Parathyroid adenoma (tissue), 2 donors: ENCODE data around the gene CARD9.

Experiments used
- H2AFZ ChIP-seq: fragments of 300-600 bp; sonication (generic); one replicate; pipeline ENCODE4 v1.7.0; 2017; ENCODE audit warnings: antibody characterized with exemption, mild to moderate bottlenecking
- H3K27ac ChIP-seq: fragments of 300-600 bp; sonication (generic); one replicate; pipeline ENCODE4 v1.7.0; 2017
- H3K27me3 ChIP-seq: fragments of 300-600 bp; sonication (generic); one replicate; pipeline ENCODE4 v1.7.0; 2017; ENCODE audit warnings: low read length; ENCODE audit not compliant: control insufficient read depth, insufficient read depth
- H3K36me3 ChIP-seq: fragments of 300-600 bp; sonication (generic); one replicate; pipeline ENCODE4 v1.7.0; 2017; ENCODE audit warnings: low read length; ENCODE audit not compliant: control insufficient read depth, insufficient read depth
- H3K4me1 ChIP-seq: fragments of 300-600 bp; sonication (generic); one replicate; pipeline ENCODE4 v1.7.0; 2017; ENCODE audit warnings: control low read depth
- H3K4me2 ChIP-seq: fragments of 300-600 bp; sonication (generic); one replicate; pipeline ENCODE4 v1.7.0; 2017; ENCODE audit warnings: low read length
- H3K4me3 ChIP-seq: fragments of 300-600 bp; sonication (generic); one replicate; pipeline ENCODE4 v1.7.0; 2017; ENCODE audit warnings: low read depth, low read length
- H3K79me2 ChIP-seq: fragments of 300-600 bp; sonication (generic); one replicate; pipeline ENCODE4 v1.7.0; 2017; ENCODE audit warnings: control low read depth
- H3K9ac ChIP-seq: fragments of 300-600 bp; sonication (generic); one replicate; pipeline ENCODE4 v1.7.0; 2017; ENCODE audit warnings: mild to moderate bottlenecking
- H3K9me3 ChIP-seq: fragments of 300-600 bp; sonication (generic); one replicate; pipeline ENCODE4 v1.7.0; 2017; ENCODE audit warnings: low read length; ENCODE audit not compliant: control insufficient read depth
- CTCF ChIP-seq: fragments of 300-600 bp; sonication (generic); IDR thresholded peaks from one replicate; pipeline ENCODE4 v1.7.0; 2017; ENCODE audit warnings: antibody characterized with exemption, mild to moderate bottlenecking
- donor health status: primary hyperparathyroidism.

The CARD9 gene

GRCh38 chr9:136370687-136371532 is 2.6 kb downstream of the CARD9 start:
- no peaks in the 10 kb centered on the region for H3K27me3 ChIP-seq
- no peak overlapping the region for H3K4me3 ChIP-seq
- H3K9ac ChIP-seq = no peak overlapping the region
- H3K9me3 ChIP-seq = no peaks in the 10 kb centered on the region
- H2AFZ ChIP-seq = peak overlapping the region; percentile 77
- H3K27ac ChIP-seq = peak overlapping the region; percentile 75
- no peak for TF ChIP-seq CTCF
- H3K79me2 ChIP-seq = no peaks in the 10 kb centered on the region
- no peak overlapping the region for H3K4me2 ChIP-seq
- H3K4me1 ChIP-seq = peaks cover 7% of the 10 kb centered on the region
- H3K36me3 ChIP-seq = no peaks in the 10 kb centered on the region

- Histone ChIP-seq H3K79me2 (no peaks in the 10 kb centered on the region), H3K36me3 (no peaks in the 10 kb centered on the region), H3K9me3 (no peaks in the 10 kb centered on the region), H3K27ac (peak overlapping the region; percentile 75), H3K9ac (no peak overlapping the region), H3K27me3 (no peaks in the 10 kb centered on the region), H3K4me1 (peaks cover 7% of the 10 kb centered on the region), H2AFZ (no peak overlapping the region), H3K4me2 (no peak overlapping the region), H3K4me3 (no peak overlapping the region)
- no peak for TF ChIP-seq CTCF
These were observed 3.4 kb downstream of the CARD9 start for GRCh38 chr9:136370037-136370436.

- Histone ChIP-seq H3K4me2 (no peak overlapping the region), H3K4me1 (peaks cover 10% of the 10 kb centered on the region), H3K79me2 (no peaks in the 10 kb centered on the region), H3K4me3 (no peak overlapping the region), H3K27ac (no peak overlapping the region), H3K36me3 (no peaks in the 10 kb centered on the region), H3K9me3 (no peaks in the 10 kb centered on the region), H2AFZ (no peak overlapping the region), H3K9ac (no peak overlapping the region), H3K27me3 (no peaks in the 10 kb centered on the region)
- TF ChIP-seq CTCF = no peak
These were observed 5.3 kb downstream of the CARD9 start for GRCh38 chr9:136368190-136368589.

- no peaks in the 10 kb centered on the region for H3K79me2 ChIP-seq
- no peak overlapping the region for H3K27ac ChIP-seq
- no peak overlapping the region for H2AFZ ChIP-seq
- H3K9me3 ChIP-seq = no peaks in the 10 kb centered on the region
- H3K27me3 ChIP-seq = no peaks in the 10 kb centered on the region
- H3K4me1 ChIP-seq = peaks cover 10% of the 10 kb centered on the region
- H3K36me3 ChIP-seq = no peaks in the 10 kb centered on the region
- no peak overlapping the region for H3K4me2 ChIP-seq
- H3K9ac ChIP-seq = no peak overlapping the region
- no peak overlapping the region for H3K4me3 ChIP-seq
- no peak for TF ChIP-seq CTCF
These were observed 5.9 kb downstream of the CARD9 start for GRCh38 chr9:136367296-136368145.
